HG03469 (cell line): ENCODE data around the gene PTH2.
"Not testable (repeated sequence)": the region's sequence is repeated elsewhere in the genome, so short reads cannot be mapped to it uniquely, and the experiment has no call there.

ENCODE experiments used
- ATAC-seq: cut with Tn5 transposase; IDR thresholded peaks from one replicate; pipeline ENCODE4 v1.9.1; 2021; ENCODE audit warnings: mild to moderate bottlenecking, moderate library complexity, moderate number of reproducible peaks; ENCODE audit not compliant: unreplicated experiment

Gene PTH2, protein sequence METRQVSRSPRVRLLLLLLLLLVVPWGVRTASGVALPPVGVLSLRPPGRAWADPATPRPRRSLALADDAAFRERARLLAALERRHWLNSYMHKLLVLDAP

DNA sequence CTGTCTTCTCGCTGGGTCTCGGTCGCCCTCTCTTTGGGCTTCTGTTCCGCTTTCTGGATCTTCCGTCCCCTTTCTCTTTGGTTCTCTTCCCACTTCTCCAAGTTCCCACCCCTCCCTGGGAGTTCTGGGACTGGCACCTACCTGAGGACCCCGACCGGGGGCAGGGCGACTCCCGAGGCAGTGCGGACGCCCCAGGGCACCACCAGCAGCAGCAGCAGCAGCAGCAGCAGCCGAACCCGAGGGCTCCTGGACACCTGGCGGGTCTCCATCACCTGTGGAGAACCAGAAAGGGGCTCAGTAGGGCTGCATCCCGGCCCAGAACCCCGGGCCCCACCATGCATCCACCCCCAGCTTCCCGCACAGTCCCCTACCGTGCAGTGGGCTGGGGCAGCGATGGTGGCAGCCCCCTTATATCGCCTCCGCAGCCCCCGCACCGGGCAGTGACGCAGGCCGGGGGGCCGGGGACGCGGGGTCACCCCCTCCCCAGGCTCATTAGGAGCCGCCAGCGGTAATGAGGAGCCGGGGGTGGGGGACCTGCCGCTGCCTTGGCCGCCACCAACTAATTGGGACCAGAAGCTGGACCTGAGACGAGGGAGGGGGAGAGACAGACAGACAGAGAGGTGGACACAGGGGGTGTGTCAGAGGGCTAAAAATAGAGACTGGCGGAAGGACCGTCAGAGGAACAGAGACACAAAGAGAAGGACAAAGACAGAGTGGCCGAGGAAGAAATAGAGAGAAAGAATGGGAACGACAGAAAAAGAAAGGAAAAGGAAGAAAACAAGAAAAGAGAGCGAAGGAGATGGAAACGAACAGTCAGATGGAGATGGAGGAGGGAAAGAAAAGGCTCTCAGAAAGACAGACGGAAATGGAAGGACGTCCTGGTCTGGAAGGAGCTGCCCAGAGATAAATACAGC lies at the start of gene PTH2:
TSS of gene PTH2 (minus strand) at position 371 of the 914 bp plus-strand sequence. CDS start at position 269, 102 bp downstream.
- no peak for ATAC-seq

DNA sequence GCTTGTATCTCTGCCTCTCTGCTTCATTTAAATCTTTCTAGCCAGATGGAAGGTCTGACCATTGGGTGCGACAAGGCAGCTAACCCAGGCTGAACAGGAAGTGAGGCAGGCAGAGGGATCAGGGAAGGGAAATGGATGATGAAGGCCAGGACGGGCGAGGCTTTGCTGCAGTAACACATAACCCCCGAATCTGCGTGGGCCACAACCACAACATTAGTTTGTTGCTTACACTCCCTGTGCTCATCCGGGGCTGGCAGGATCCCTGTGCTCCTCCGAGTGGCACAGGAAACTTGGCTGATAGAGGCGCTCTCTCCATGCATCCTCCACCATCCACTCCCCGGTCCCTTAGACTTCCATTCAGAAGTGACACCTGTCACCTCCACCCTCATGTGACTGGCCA lies 49.7 kb upstream of the PTH2 start:
- ATAC-seq = no peak

DNA sequence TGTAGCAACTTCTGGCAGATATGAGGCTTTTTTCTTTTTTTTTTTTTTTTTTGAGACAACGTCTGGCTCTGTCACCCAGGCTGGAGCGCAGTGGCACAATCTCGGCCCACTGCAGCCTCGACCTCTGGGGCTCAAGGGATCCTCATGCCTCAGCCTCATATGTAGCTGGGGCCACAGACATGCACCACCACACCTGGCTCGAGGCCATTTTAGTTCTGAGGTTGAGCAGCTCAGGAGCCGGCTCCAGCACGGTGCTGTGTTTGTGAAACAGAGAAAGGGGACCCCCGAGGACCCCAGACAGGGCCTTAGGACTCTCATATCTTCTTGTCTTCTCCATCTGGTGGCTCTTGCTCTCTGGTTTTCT lies 47.4 kb upstream of the PTH2 start:
- no peak for ATAC-seq

GRCh38 chr19:49469828-49470614 lies 46.8 kb upstream of the PTH2 start:
- no peak for ATAC-seq

DNA sequence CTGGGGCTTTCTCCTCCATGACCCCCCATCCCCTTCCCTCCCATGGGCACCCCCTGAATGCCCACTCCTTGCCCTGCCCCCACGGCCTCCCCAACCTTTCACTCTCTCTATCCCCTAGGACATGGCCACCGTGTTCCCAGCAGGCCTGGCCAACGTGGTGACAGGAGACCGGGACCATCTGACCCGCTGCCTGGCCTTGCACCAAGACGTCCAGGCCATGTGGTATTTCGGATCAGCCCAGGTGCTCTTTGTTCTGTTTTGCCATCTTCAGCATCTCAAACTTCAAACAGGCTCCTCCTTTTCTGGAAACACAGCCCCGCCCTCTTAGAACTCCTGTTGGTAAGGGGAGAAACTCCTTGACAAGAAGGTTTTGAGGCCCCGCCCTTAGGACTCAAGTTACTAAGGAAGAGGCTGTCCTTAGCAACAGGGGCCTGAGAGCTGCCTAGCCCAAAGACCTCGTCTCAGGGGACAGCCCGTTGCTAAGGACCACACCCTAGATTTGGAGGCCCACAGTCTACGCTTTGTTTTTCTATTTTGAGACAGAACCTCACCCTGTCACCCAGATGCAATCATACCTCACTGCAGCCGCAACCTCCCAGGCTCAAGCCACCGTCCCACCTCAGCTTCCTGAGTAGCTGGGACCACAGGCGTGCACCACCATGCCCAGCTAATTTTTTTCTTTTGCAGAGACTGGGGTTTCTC lies 45.7 kb upstream of the PTH2 start:
- peak; percentile 43 for ATAC-seq

DNA sequence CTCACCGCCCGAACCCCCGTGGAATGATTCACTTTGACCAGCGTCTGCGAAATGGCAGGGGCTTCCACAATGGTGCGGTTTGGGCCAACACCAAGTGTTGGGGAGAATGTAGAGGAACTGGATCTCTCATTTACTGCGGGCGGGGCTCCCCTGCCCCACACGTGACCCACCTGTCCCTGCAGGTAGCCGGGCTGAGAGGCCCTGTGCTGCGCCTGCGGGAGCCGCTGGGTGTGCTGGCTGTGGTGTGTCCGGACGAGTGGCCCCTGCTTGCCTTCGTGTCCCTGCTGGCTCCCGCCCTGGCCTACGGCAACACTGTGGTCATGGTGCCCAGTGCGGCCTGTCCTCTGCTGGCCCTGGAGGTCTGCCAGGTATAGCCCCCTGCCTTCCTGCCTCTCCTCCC lies 45.0 kb upstream of the PTH2 start:
- no peak for ATAC-seq

- ATAC-seq = no peak
These were observed 42.1 kb upstream of the PTH2 start for GRCh38 chr19:49465371-49465770.

DNA sequence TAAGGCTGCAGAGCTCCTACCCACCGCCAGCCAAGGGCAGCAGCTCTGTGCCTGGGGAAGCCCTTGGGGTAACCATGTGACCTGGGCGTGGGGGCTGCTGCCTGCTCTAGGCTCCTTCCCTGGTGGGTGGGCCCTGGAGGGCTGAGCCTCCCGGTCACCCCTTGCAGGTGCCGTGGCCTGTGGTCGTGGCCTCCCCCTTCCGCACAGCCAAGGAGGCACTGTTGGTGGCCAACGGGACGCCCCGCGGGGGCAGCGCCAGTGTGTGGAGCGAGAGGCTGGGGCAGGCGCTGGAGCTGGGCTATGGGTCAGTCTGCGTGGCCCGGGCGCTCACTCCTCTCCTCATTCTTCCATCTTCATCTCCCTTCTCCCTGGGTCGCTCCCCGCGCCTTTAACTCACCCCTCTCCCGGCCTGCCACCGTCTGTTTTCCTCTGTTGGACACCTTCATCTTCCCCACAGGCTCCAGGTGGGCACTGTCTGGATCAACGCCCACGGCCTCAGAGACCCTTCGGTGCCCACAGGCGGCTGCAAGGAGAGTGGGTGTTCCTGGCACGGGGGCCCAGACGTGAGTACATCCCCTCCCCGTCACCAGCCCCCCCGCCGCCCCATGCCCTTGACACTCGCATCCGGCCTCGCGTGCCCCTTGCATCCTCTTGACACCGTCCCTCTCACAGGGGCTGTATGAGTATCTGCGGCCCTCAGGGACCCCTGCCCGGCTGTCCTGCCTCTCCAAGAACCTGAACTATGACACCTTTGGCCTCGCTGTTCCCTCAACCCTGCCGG lies 40.9 kb upstream of the PTH2 start:
- no peak for ATAC-seq

- ATAC-seq = no peak
These were observed 39.3 kb upstream of the PTH2 start for GRCh38 chr19:49462492-49462891.

DNA sequence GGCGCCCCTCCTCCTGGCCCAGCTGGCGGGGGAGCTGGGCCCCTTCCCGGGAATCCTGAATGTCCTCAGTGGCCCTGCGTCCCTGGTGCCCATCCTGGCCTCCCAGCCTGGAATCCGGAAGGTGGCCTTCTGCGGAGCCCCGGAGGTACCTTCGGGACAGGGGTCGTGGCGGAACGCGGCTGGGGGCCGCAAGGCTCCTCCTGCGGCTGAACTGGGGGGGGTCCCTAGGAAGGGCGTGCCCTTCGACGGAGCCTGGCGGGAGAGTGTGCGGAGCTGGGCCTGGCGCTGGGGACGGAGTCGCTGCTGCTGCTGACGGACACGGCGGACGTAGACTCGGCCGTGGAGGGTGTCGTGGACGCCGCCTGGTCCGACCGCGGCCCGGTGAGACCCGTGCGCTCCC lies 38.4 kb upstream of the PTH2 start:
- no peak for ATAC-seq

DNA sequence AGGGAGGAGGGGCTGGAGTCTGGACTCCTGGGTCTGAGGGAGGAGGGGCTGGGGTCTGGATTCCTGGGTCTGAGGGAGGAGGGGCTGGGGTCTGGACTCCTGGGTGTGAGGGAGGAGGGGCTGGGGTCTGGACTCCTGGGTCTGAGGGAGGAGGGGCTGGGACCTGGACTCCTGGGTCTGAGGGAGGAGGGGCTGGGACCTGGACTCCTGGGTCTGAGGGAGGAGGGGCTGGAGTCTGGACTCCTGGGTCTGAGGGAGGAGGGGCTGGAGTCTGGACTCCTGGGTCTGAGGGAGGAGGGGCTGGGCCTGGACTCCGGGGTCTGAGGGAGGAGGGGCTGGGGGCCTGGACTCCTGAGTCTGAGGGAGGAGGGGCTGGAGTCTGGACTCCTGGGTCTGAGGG lies 37.9 kb upstream of the PTH2 start:
- ATAC-seq = not testable (repeated sequence)

- no peak for ATAC-seq
These were observed 36.1 kb upstream of the PTH2 start for GRCh38 chr19:49459388-49459787.

DNA sequence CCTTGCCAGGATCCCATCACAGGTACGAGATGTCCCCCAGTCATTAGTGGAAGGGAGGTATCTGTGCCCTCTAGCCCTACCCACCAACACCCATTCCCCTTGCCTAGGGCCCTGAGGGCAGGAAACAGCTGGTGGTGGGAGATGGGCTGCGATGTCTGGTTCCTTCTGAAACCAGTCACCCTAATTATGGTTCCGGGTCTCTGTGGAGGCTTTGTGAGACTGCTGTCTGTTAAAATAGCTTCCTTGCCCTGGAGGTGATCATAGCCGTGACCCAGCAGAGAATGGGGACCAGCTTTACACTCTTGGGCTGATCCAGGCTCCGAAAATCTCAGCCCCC lies 35.3 kb upstream of the PTH2 start:
- no peak for ATAC-seq

DNA sequence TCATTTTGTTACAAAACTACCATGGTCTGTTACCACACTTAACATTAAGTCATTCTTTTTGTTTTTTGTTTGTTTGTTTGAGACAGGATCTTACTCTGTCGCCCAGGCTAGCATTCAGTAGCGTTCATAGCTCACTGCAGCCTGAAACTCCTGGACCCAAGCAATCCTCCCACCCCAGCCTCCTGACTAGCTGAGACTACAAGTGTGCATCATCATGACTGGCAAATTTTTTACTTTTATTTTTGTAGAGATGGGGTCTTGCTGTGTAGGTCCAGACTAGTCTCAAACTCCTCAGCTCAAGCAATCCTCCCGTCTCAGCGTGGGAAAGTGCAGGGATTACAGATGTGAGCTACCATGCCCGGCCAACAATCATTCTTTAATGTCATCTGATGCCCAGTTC lies 33.1 kb upstream of the PTH2 start:
- no peak for ATAC-seq

- ATAC-seq = no peak
These were observed 32.5 kb upstream of the PTH2 start for GRCh38 chr19:49455773-49456172.

- ATAC-seq = no peak
These were observed 30.6 kb upstream of the PTH2 start for GRCh38 chr19:49453757-49454240.

DNA sequence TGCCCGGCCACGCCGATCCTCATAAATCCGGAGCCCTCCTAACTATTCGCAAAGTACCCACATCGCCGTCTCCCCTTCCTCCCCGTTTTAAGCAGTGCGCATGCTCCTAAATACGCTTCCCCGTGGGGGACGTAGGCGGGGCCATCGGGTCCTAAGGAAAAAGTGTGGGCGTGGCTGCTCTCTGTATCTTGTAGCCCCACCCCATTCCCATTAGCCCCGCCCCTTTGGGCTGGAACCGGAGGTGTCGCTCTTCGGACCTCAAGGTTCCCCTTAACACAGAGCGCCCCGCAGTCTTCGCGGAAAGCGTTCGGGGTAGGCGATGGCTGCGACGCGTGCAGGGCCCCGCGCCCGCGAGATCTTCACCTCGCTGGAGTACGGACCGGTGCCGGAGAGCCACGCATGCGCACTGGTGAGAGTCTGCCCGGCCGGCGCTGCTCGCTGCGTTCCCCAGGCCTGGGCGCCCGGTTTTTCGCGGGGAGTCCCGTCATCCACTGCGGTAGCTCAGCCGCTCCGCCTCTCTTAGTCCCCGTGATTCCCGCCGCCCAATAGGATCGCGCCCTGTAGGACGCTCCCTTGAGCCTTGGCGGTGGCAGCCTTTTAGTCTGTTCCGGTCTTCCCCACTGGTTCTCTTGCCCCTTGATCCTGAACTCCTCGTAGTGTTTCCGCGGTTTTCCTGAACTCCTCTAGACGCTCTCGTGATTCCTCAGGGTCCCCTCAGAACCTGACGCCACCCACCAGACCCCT lies 29.9 kb upstream of the PTH2 start, which contains the start of gene ALDH16A1:
TSS of gene ALDH16A1 (plus strand) at position 213 of the 744 bp plus-strand sequence. CDS start at position 320, 107 bp downstream.
- peak; percentile 75 for ATAC-seq

DNA sequence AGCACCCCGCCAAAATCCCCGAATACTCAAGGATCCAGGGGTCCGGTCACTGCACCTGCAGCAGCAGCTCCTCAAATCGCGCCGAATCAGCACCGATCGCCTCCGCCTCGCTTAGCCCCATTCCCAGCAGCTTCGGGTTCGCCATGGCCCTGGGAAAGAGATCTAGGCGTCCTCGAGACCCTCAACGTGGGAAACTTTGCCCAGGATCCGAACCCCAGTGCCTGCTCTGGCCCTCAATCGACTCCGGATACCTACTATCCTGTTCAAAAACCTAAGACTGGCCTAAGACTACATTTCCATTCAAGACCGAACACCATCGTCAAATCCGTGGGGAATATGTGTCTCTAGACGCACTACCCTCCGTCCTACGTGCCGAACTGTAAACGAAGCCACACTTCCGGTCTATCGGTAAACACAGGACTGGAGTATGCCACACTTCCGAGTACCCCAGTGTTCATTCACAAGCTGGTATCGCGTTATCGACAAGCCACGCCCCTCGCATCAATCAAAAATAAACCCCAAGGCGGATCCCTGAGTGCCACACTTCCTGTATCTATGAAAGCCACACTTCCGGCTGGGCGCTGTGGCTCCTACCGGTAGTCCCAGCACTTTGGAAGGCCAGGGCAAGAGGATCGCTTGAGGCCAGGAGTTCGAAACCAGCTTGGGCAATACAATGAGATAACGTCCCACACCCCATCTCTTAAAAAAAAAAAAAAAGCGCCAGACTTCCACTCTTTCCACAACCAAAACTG lies 28.4 kb upstream of the PTH2 start, which contains the start of gene PIH1D1:
TSS of gene PIH1D1 (minus strand) at position 385 of the 752 bp plus-strand sequence. CDS start at position 145, 240 bp downstream.
- peak; percentile 27 for ATAC-seq

GRCh38 chr19:49450405-49450804 lies 27.2 kb upstream of the PTH2 start:
- no peak for ATAC-seq
